Daoy (cell line): ENCODE data around the gene DHRS12. TPM values are rescaled to one million over a fixed set of nuclear protein-coding genes. Genes with fewer than 3 reads are reported as not detected.
"Not testable (repeated sequence)": the region's sequence is repeated elsewhere in the genome, so short reads cannot be mapped to it uniquely, and the experiment has no call there.

Experiments used
- DNase-seq: peaks from one replicate; pipeline ENCODE4 v3.0.0-alpha.2; 2015; ENCODE audit warnings: low read depth
- total RNA-seq: library from RNA; depleted of rRNA; stranded (reverse); fragments of >200 nt; shearing (Covaris generic); gene quantifications from 2 replicates; pipeline ENCODE4 v1.2.3, GENCODE V29; 2014

Gene DHRS12
- total RNA-seq, 1 experiment from 2014 or later, result not detected

- no peak for DNase-seq
These were observed 25.0 kb upstream of the DHRS12 start for GRCh38 chr13:51828730-51829567.

GRCh38 chr13:51827254-51827653, 23.3 kb upstream of the DHRS12 start:
- DNase-seq, result no peak

- DNase-seq, result no peak
These were observed 22.6 kb upstream of the DHRS12 start for GRCh38 chr13:51826606-51827005.

GRCh38 chr13:51825681-51826254, 21.8 kb upstream of the DHRS12 start:
- DNase-seq, result no peak

GRCh38 chr13:51825165-51825592, 21.2 kb upstream of the DHRS12 start:
- DNase-seq, result no peak

GRCh38 chr13:51824712-51825111, 20.7 kb upstream of the DHRS12 start:
- not testable (repeated sequence) for DNase-seq

GRCh38 chr13:51823863-51824262, 19.9 kb upstream of the DHRS12 start:
- no peak for DNase-seq

GRCh38 chr13:51823359-51823758, 19.4 kb upstream of the DHRS12 start:
- no peak for DNase-seq

GRCh38 chr13:51822106-51822815, 18.3 kb upstream of the DHRS12 start:
- no peak for DNase-seq

GRCh38 chr13:51821606-51822005, 17.6 kb upstream of the DHRS12 start:
- DNase-seq, result no peak

- DNase-seq, result no peak
These were observed 16.1 kb upstream of the DHRS12 start for GRCh38 chr13:51820016-51820597.

GRCh38 chr13:51819544-51819943, 15.6 kb upstream of the DHRS12 start:
- no peak for DNase-seq

- peak; percentile 45 for DNase-seq
These were observed 15.0 kb upstream of the DHRS12 start for GRCh38 chr13:51818781-51819511.

GRCh38 chr13:51818276-51818675, 14.3 kb upstream of the DHRS12 start:
- no peak for DNase-seq

GRCh38 chr13:51817717-51818116, 13.8 kb upstream of the DHRS12 start:
- no peak for DNase-seq

- no peak for DNase-seq
These were observed 12.8 kb upstream of the DHRS12 start for GRCh38 chr13:51816604-51817249.

GRCh38 chr13:51815848-51816247, 11.9 kb upstream of the DHRS12 start:
- no peak for DNase-seq

- DNase-seq, result peak; percentile 60
These were observed 11.1 kb upstream of the DHRS12 start for GRCh38 chr13:51814825-51815650.

GRCh38 chr13:51814071-51814470, 10.1 kb upstream of the DHRS12 start:
- no peak for DNase-seq

GRCh38 chr13:51811920-51812451, 8.0 kb upstream of the DHRS12 start:
- no peak for DNase-seq
